Measurements from ENCODE around the gene BPIFB2. TPM values are rescaled to one million over a fixed set of nuclear protein-coding genes. Genes with fewer than 3 reads are reported as not detected.

BPIFB2 gene
- total and polyA plus RNA-seq, 9 donors, result 0.26 TPM; not detected in 8

- H3K4me3 ChIP-seq, result no peak overlapping the region
- intact Hi-C loops (cut with DNase I), result no loop called here
- TF ChIP-seq CTCF (IDR thresholded peaks at IDR 0.05), result no peak
- no peak for TF ChIP-seq POLR2A (IDR thresholded peaks at IDR 0.05)
- no peak for TF ChIP-seq EP300 (IDR thresholded peaks at IDR 0.05)
- H3K4me1 ChIP-seq (ENCODE audit: insufficient read depth), result no peaks in the 10 kb centered on the region
- DNase-seq, result no peak
- no peak overlapping the region for H3K27ac ChIP-seq
- no peaks in the 10 kb centered on the region for H3K27me3 ChIP-seq
- H3K36me3 ChIP-seq, result no peaks in the 10 kb centered on the region
- H3K9me3 ChIP-seq, result no peaks in the 10 kb centered on the region
- WGBS, 3 donors, result 76 to 84% (median 78%) methylated on average over 9 of the region's 9 CpGs
These were observed 28.1 kb upstream of the BPIFB2 start for GRCh38 chr20:32979201-32979998.

GRCh38 chr20:32980131-32980941, 27.2 kb upstream of the BPIFB2 start:
- H3K27ac ChIP-seq, result no peak overlapping the region
- H3K4me3 ChIP-seq, result no peak overlapping the region
- intact Hi-C loops (cut with DNase I), result no loop called here
- H3K36me3 ChIP-seq, result no peaks in the 10 kb centered on the region
- no peak for DNase-seq
- no peaks in the 10 kb centered on the region for H3K27me3 ChIP-seq
- H3K4me1 ChIP-seq (ENCODE audit: insufficient read depth), result no peaks in the 10 kb centered on the region
- no peaks in the 10 kb centered on the region for H3K9me3 ChIP-seq
- TF ChIP-seq CTCF (IDR thresholded peaks at IDR 0.05), result no peak
- no peak for TF ChIP-seq POLR2A (IDR thresholded peaks at IDR 0.05)
- 72 to 78% (median 72%) methylated on average over 11 to 19 of the region's 19 CpGs for WGBS, 3 donors

GRCh38 chr20:32980990-32981389, 26.5 kb upstream of the BPIFB2 start:
- Histone ChIP-seq H3K27ac (no peak overlapping the region), H3K36me3 (no peaks in the 10 kb centered on the region), H3K27me3 (no peaks in the 10 kb centered on the region), H3K9me3 (no peaks in the 10 kb centered on the region), H3K4me1 (ENCODE audit: insufficient read depth) (no peaks in the 10 kb centered on the region), H3K4me3 (no peak overlapping the region)
- TF ChIP-seq EP300 (IDR thresholded peaks at IDR 0.05) (no peak), POLR2A (IDR thresholded peaks at IDR 0.05) (no peak), CTCF (IDR thresholded peaks at IDR 0.05) (no peak)
- WGBS, 3 donors, result 83 to 89% (median 88%) methylated on average over 6 of the region's 6 CpGs
- intact Hi-C loops (cut with DNase I), result no loop called here
- no peak for DNase-seq

GRCh38 chr20:32982617-32983458, 24.7 kb upstream of the BPIFB2 start:
- Histone ChIP-seq H3K36me3 (no peaks in the 10 kb centered on the region), H3K4me3 (no peak overlapping the region), H3K27ac (no peak overlapping the region), H3K9me3 (no peaks in the 10 kb centered on the region), H3K4me1 (ENCODE audit: insufficient read depth) (no peaks in the 10 kb centered on the region), H3K27me3 (no peaks in the 10 kb centered on the region)
- WGBS, 3 donors, result 22 to 30% (median 28%) methylated on average over 10 of the region's 10 CpGs
- peak in 1 of 5 donors; percentile 37 for DNase-seq
- intact Hi-C loops (cut with DNase I), result no loop called here
- no peak for TF ChIP-seq POLR2A (IDR thresholded peaks at IDR 0.05)
- no peak for TF ChIP-seq EP300 (IDR thresholded peaks at IDR 0.05)
- TF ChIP-seq CTCF (IDR thresholded peaks at IDR 0.05), result no peak
